Measurements from ENCODE around the gene POLR2E. TPM values are rescaled to one million over a fixed set of nuclear protein-coding genes. Genes with fewer than 3 reads are reported as not detected.

The POLR2E gene
- total and polyA plus RNA-seq, 2 of the 13 experiments (the other 11 are each of a cell fraction or from before 2014, with no cell fraction given) = 140 to 272 TPM

- TF ChIP-seq, protein P1, sequence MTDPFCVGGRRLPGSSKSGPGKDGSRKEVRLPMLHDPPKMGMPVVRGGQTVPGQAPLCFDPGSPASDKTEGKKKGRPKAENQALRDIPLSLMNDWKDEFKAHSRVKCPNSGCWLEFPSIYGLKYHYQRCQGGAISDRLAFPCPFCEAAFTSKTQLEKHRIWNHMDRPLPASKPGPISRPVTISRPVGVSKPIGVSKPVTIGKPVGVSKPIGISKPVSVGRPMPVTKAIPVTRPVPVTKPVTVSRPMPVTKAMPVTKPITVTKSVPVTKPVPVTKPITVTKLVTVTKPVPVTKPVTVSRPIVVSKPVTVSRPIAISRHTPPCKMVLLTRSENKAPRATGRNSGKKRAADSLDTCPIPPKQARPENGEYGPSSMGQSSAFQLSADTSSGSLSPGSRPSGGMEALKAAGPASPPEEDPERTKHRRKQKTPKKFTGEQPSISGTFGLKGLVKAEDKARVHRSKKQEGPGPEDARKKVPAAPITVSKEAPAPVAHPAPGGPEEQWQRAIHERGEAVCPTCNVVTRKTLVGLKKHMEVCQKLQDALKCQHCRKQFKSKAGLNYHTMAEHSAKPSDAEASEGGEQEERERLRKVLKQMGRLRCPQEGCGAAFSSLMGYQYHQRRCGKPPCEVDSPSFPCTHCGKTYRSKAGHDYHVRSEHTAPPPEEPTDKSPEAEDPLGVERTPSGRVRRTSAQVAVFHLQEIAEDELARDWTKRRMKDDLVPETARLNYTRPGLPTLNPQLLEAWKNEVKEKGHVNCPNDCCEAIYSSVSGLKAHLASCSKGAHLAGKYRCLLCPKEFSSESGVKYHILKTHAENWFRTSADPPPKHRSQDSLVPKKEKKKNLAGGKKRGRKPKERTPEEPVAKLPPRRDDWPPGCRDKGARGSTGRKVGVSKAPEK (CRISPR knock-in tag; IDR thresholded peaks at IDR 0.05; ENCODE audit: borderline replicate concordance) = no peak
- TF ChIP-seq ETV5 (CRISPR knock-in tag; IDR thresholded peaks at IDR 0.05; ENCODE audit: borderline replicate concordance) (no peak), ZNF260 (CRISPR knock-in tag; IDR thresholded peaks at IDR 0.05; ENCODE audit: borderline replicate concordance, low read depth) (no peak), ZSCAN12 (CRISPR knock-in tag; IDR thresholded peaks at IDR 0.05) (no peak), NFIC (IDR thresholded peaks at IDR 0.05; ENCODE audit: low read length) (no peak), ZNF562 (CRISPR knock-in tag; IDR thresholded peaks at IDR 0.05; ENCODE audit: borderline replicate concordance) (no peak), ZNF326 (CRISPR knock-in tag; IDR thresholded peaks at IDR 0.05; ENCODE audit: borderline replicate concordance) (no peak), HNF4G (IDR thresholded peaks at IDR 0.05; ENCODE audit: borderline replicate concordance, low read depth, low read length) (no peak), HNF4G (CRISPR knock-in tag; IDR thresholded peaks at IDR 0.05; ENCODE audit: borderline replicate concordance, low read depth) (no peak), ZKSCAN1 (IDR thresholded peaks at IDR 0.05; ENCODE audit: low read length) (no peak), ZNF83 (CRISPR knock-in tag; IDR thresholded peaks at IDR 0.05; ENCODE audit: borderline replicate concordance) (no peak), KLF12 (CRISPR knock-in tag; IDR thresholded peaks at IDR 0.05; ENCODE audit: borderline replicate concordance) (no peak), EP300 (IDR thresholded peaks at IDR 0.05; ENCODE audit: low read depth in 2 of 2, low read length in 2 of 2) (no peak), EP300 (CRISPR knock-in tag; IDR thresholded peaks at IDR 0.05; ENCODE audit: borderline replicate concordance) (no peak), KLF11 (CRISPR knock-in tag; IDR thresholded peaks at IDR 0.05) (no peak), ZNF616 (CRISPR knock-in tag; IDR thresholded peaks at IDR 0.05; ENCODE audit: low read depth) (no peak), ESRRA (CRISPR knock-in tag; IDR thresholded peaks at IDR 0.05; ENCODE audit: low read depth) (no peak), SOX13 (IDR thresholded peaks at IDR 0.05) (no peak), SOX13 (CRISPR knock-in tag; conservative IDR thresholded peaks at IDR 0.05 in 1 of 2, IDR thresholded peaks at IDR 0.05 in 1 of 2) (no peak), ZNF619 (CRISPR knock-in tag; IDR thresholded peaks at IDR 0.05) (no peak), HIVEP1 (CRISPR knock-in tag; IDR thresholded peaks at IDR 0.05) (no peak), PRPF4 (IDR thresholded peaks at IDR 0.05; ENCODE audit: low read depth, low read length, poor library complexity, severe bottlenecking) (no peak), MTF2 (CRISPR knock-in tag; IDR thresholded peaks at IDR 0.05; ENCODE audit: borderline replicate concordance) (no peak), POLR2A (IDR thresholded peaks at IDR 0.05; ENCODE audit: insufficient read depth in 1 of 2, low read depth in 2 of 2, low read length in 2 of 2) (peak; percentile 6 to 45; a peak in 1 of 4 replicates), POGK (CRISPR knock-in tag; conservative IDR thresholded peaks at IDR 0.05) (no peak)
- TF ChIP-seq, protein P2, sequence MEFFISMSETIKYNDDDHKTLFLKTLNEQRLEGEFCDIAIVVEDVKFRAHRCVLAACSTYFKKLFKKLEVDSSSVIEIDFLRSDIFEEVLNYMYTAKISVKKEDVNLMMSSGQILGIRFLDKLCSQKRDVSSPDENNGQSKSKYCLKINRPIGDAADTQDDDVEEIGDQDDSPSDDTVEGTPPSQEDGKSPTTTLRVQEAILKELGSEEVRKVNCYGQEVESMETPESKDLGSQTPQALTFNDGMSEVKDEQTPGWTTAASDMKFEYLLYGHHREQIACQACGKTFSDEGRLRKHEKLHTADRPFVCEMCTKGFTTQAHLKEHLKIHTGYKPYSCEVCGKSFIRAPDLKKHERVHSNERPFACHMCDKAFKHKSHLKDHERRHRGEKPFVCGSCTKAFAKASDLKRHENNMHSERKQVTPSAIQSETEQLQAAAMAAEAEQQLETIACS (CRISPR knock-in tag; IDR thresholded peaks at IDR 0.05) = no peak
These were observed 6.7 kb downstream of the POLR2E start (continued) for GRCh38 chr19:1088416-1089010.
